ENCODE measurements around the gene PGPEP1. TPM values are rescaled to one million over a fixed set of nuclear protein-coding genes. Genes with fewer than 3 reads are reported as not detected.
A peak's percentile ranks its signal among the peaks of the same experiment; 100 is the strongest.

The PGPEP1 gene
- total RNA-seq, 1 experiment from 2014 or later: 13.6 TPM

DNA sequence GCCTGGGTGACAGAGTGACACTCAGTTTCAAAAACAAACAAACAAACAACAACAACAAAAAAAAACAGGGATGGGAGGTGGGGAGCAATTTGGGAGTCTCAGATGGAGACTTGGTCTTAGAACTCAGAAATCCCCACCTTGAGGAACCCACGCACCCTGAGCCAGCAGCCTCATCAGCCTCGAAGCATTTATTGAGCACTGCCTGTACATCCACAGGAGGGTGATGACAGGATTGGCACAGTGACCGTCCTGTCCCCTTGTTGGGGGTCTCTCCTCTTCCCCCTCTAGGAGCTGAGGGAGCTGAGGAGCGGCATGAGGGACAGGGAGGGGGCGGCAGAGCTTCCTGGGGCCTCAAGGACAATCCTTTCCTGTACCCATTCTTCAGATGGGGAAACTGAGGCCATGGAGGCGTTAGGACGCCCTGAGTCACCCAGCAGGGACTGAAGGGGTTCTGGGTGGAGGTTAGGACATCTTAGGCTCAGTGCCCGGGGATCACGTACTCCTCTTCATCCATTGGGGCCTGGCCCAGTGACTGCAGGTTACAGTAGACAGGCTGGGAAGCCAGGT lies 51.2 kb downstream of the PGPEP1 start:
- no peaks in the 10 kb centered on the region; the same call in 1 of the 2 replicates for H4K20me1 ChIP-seq (ENCODE audit: insufficient read depth, low read depth, low read length)
- no peak overlapping the region for H3K4me2 ChIP-seq (ENCODE audit: low read depth, low read length, poor library complexity, severe bottlenecking)
- no peaks in the 10 kb centered on the region for H3K79me2 ChIP-seq (ENCODE audit: low read length)
- H3K27me3 ChIP-seq (ENCODE audit: low read length): no peaks in the 10 kb centered on the region; the same call in 1 of the 2 replicates
- H3K9me2 ChIP-seq (replicated peaks; ENCODE audit: insufficient read depth, low read length): no peaks in the 10 kb centered on the region
- no peaks in the 10 kb centered on the region for H3K9me3 ChIP-seq (ENCODE audit: low read length)
- H3K27ac ChIP-seq (ENCODE audit: low read length): no peak overlapping the region
- DNase-seq: no peak
- no peak overlapping the region for H3K9ac ChIP-seq (ENCODE audit: low read length)
- no peak overlapping the region for H3K4me3 ChIP-seq (ENCODE audit: low read length)
- H3K4me1 ChIP-seq (ENCODE audit: low read length): peaks cover 21% of the 10 kb centered on the region
- no peak overlapping the region for H2AFZ ChIP-seq (ENCODE audit: low read length)
- no peaks in the 10 kb centered on the region for H3K36me3 ChIP-seq (ENCODE audit: insufficient read depth, low read length)

DNA sequence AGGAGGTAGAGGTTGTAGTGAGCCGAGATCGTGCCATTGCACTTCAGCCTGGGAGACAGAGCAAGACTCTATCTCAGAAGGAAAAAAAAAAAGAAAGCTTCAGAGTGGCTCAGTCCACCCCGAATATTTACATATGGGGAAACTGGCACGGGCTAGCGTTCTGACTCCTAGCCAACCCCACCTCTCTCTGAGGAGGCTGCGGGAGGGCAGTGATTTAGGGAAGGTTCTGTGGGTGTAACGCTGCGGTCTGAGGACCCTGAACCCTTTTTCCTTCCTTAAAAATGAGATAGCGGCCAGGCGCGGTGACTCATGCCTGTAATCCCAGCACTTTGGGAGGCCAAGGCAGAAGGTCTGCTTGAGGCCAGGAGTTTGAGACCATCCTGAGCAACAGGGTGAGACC lies 52.0 kb downstream of the PGPEP1 start:
- peak; percentile 62 for DNase-seq
- no peaks in the 10 kb centered on the region for H3K79me2 ChIP-seq (ENCODE audit: low read length)
- no peak overlapping the region for H2AFZ ChIP-seq (ENCODE audit: low read length)
- H3K9ac ChIP-seq (ENCODE audit: low read length): no peak overlapping the region
- no peaks in the 10 kb centered on the region for H3K36me3 ChIP-seq (ENCODE audit: insufficient read depth, low read length)
- no peaks in the 10 kb centered on the region for H3K9me3 ChIP-seq (ENCODE audit: low read length)
- H3K4me3 ChIP-seq (ENCODE audit: low read length): no peak overlapping the region
- H4K20me1 ChIP-seq (ENCODE audit: insufficient read depth, low read depth, low read length): no peaks in the 10 kb centered on the region; the same call in 1 of the 2 replicates
- peaks cover 27% of the 10 kb centered on the region for H3K4me1 ChIP-seq (ENCODE audit: low read length)
- H3K4me2 ChIP-seq (ENCODE audit: low read depth, low read length, poor library complexity, severe bottlenecking): peak overlapping the region; percentile 15
- no peaks in the 10 kb centered on the region for H3K9me2 ChIP-seq (replicated peaks; ENCODE audit: insufficient read depth, low read length)
- no peak overlapping the region for H3K27ac ChIP-seq (ENCODE audit: low read length)
- H3K27me3 ChIP-seq (ENCODE audit: low read length): no peaks in the 10 kb centered on the region; the same call in 1 of the 2 replicates

DNA sequence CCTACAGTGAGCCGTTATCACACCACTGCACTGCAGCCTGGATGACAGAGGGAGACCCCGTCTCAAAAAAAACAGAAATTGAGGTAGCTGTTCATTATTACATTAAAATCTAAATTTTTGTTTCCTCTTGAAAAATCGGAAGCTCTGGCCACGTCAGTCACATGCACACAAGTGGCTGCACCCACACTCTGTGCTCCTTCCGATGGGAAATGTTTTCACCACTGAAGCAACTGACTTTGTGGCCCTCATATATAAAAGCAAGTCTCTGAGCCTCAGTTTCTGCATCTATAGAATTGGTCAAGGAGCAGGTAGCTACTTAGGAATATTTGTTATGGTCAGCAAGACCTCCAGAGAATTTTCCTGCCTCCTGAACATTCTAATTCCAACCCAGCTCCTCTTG lies 52.5 kb downstream of the PGPEP1 start:
- no peak overlapping the region for H3K27ac ChIP-seq (ENCODE audit: low read length)
- H4K20me1 ChIP-seq (ENCODE audit: insufficient read depth, low read depth, low read length): no peaks in the 10 kb centered on the region; the same call in 1 of the 2 replicates
- H3K9ac ChIP-seq (ENCODE audit: low read length): no peak overlapping the region
- no peaks in the 10 kb centered on the region for H3K79me2 ChIP-seq (ENCODE audit: low read length)
- H3K9me3 ChIP-seq (ENCODE audit: low read length): no peaks in the 10 kb centered on the region
- H3K4me2 ChIP-seq (ENCODE audit: low read depth, low read length, poor library complexity, severe bottlenecking): peak overlapping the region; percentile 15
- no peak for DNase-seq
- no peaks in the 10 kb centered on the region for H3K9me2 ChIP-seq (replicated peaks; ENCODE audit: insufficient read depth, low read length)
- H3K36me3 ChIP-seq (ENCODE audit: insufficient read depth, low read length): no peaks in the 10 kb centered on the region
- H2AFZ ChIP-seq (ENCODE audit: low read length): no peak overlapping the region
- H3K27me3 ChIP-seq (ENCODE audit: low read length): no peaks in the 10 kb centered on the region; the same call in 1 of the 2 replicates
- H3K4me1 ChIP-seq (ENCODE audit: low read length): peaks cover 31% of the 10 kb centered on the region
- H3K4me3 ChIP-seq (ENCODE audit: low read length): no peak overlapping the region

DNA sequence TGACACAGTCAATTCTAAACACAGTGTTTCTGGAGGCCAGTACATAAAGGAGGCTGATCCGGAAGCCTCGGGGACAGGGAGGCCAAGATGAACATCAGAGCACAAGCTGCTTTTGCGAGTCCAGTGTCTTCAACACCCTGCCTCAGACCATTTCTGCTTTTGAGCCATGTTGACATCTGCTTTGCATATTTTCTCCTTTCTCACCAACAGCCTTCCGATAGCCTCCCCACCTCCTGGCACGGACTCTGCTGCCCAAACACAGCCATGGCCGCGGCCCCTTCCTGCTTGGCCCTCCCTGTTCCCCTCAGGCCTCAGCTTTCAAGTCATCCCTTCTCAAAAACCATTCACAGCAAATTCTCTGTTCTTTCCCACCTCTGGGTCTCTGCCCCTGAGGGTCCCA lies 53.4 kb downstream of the PGPEP1 start:
- Histone ChIP-seq H2AFZ (ENCODE audit: low read length) (no peak overlapping the region), H3K9ac (ENCODE audit: low read length) (no peak overlapping the region), H3K4me1 (ENCODE audit: low read length) (peaks cover 27% of the 10 kb centered on the region), H3K4me3 (ENCODE audit: low read length) (no peak overlapping the region), H3K27ac (ENCODE audit: low read length) (no peak overlapping the region), H4K20me1 (ENCODE audit: insufficient read depth, low read depth, low read length) (no peaks in the 10 kb centered on the region; the same call in 1 of the 2 replicates), H3K36me3 (ENCODE audit: insufficient read depth, low read length) (no peaks in the 10 kb centered on the region), H3K79me2 (ENCODE audit: low read length) (no peaks in the 10 kb centered on the region), H3K27me3 (ENCODE audit: low read length) (no peaks in the 10 kb centered on the region; the same call in 1 of the 2 replicates), H3K9me3 (ENCODE audit: low read length) (no peaks in the 10 kb centered on the region), H3K4me2 (ENCODE audit: low read depth, low read length, poor library complexity, severe bottlenecking) (no peak overlapping the region), H3K9me2 (replicated peaks; ENCODE audit: insufficient read depth, low read length) (no peaks in the 10 kb centered on the region)
- DNase-seq: no peak

DNA sequence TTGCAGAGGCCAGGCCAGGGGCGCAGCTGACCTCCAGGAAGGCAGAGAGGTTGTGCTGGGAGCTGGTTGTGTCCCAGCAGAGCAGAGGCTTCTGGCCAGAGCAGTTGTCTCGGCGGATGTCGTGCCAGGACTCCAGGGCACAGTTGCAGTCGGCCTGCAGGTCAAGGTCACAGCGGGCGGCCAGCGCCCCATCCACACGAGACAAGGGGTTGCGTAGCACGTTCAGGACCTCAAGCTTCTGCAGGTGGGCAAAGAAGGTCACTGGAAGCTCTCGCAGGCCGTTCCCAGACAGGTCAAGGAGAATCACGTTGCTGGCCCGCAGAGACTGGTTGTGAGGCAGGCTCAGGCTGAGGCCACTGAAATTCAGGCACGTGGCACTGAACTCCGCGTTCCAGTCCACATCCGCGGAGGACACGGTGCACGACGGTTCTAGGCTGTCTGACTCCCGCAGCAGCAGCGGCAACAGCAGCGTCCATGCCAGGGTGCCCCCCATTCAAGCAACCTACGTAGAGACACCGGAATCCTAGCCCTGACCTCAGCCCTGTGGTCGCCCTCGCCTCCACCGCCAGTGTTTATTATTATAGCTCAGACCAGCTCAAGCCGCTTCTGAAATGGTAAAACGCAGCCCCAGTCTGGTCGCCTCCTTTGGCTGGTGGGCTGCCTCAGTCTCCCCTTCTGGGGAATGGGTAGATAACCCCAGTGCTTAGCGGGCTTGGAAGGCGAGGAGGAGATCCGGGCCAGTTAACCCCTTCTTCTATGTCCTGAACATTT lies 56.3 kb downstream of the PGPEP1 start:
- no peak overlapping the region for H3K4me2 ChIP-seq (ENCODE audit: low read depth, low read length, poor library complexity, severe bottlenecking)

DNA sequence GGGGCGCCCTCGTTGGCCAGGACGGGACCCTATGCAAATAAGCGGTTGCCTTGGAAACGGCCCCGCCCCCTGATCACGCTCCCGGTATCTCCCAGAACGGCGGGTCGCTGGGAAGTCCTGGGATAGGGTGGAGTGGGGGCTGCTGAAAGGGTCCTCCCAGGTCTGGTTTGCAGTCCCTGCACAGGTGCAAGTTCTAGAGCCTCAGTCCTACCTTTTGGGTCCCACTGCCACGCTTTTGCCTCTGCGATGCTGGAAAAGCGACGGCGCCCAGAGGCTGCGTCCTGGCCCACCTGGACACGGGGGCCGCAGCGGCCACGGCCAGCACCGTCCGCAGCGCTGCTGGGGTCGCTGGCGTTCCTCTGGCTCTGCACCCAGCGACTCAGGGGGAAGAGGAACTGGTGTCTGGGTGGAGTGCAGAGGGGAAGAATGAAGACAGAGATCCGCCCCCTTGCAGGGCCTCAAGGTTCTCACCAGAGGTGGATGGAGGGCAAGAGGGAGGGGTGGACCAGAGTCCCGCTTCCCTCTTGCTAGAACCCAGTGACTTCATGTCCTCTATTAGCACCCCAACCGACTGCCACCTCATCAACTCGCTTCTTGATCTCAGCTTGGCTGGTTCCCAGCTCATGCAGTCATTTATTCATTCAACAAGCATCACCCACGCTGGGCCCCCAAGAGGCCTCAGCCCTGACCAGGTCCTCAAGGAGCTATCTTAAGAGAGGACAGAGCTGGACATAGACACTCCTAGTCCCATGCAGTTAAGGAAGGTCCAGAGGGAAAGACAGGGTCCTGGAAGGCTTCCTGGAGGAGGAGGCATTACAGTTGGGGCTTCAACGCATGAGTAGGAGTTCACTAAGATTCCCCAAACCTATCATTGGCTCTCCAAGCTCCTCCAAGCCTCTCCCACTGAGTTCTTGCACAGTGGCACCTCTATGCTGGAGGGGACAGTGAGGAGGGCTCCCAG lies 57.1 kb downstream of the PGPEP1 start, which contains the start of gene LRRC25:
Gene LRRC25, minus strand, starts transcription at position 381 of the 961 bp plus-strand sequence. CDS start 659 bp downstream, outside the sequence.
- Histone ChIP-seq H2AFZ (ENCODE audit: low read length) (no peak within 1 kb of the TSS), H3K4me2 (ENCODE audit: low read depth, low read length, poor library complexity, severe bottlenecking) (no peak within 1 kb of the TSS), H3K9me2 (replicated peaks; ENCODE audit: insufficient read depth, low read length) (no peaks in the 10 kb centered on the region), H3K9me3 (ENCODE audit: low read length) (no peaks in the 10 kb centered on the region), H3K27me3 (ENCODE audit: low read length) (no peaks in the 10 kb centered on the region), H3K4me3 (ENCODE audit: low read length) (no peak within 1 kb of the TSS), H3K4me1 (ENCODE audit: low read length) (peaks cover 34% of the 10 kb centered on the region), H3K79me2 (ENCODE audit: low read length) (no peaks in the 10 kb centered on the region), H3K27ac (ENCODE audit: low read length) (no peak within 1 kb of the TSS), H3K36me3 (ENCODE audit: insufficient read depth, low read length) (no peaks in the 10 kb centered on the region), H3K9ac (ENCODE audit: low read length) (no peak within 1 kb of the TSS), H4K20me1 (ENCODE audit: insufficient read depth, low read depth, low read length) (no peaks in the 10 kb centered on the region; the same call in 1 of the 2 replicates)
- DNase-seq: peak; percentile 67

More for the DNA sequence above, 56.3 kb downstream of the PGPEP1 start:
- no peak overlapping the region for H3K27ac ChIP-seq (ENCODE audit: low read length)
- H3K27me3 ChIP-seq (ENCODE audit: low read length): no peaks in the 10 kb centered on the region
- H2AFZ ChIP-seq (ENCODE audit: low read length): no peak overlapping the region
- no peaks in the 10 kb centered on the region for H3K79me2 ChIP-seq (ENCODE audit: low read length)
- H3K36me3 ChIP-seq (ENCODE audit: insufficient read depth, low read length): no peaks in the 10 kb centered on the region
- DNase-seq: no peak
- no peaks in the 10 kb centered on the region; the same call in 1 of the 2 replicates for H4K20me1 ChIP-seq (ENCODE audit: insufficient read depth, low read depth, low read length)
- H3K4me3 ChIP-seq (ENCODE audit: low read length): no peak overlapping the region
- no peaks in the 10 kb centered on the region for H3K9me2 ChIP-seq (replicated peaks; ENCODE audit: insufficient read depth, low read length)
- no peaks in the 10 kb centered on the region for H3K9me3 ChIP-seq (ENCODE audit: low read length)
- peaks cover 31% of the 10 kb centered on the region for H3K4me1 ChIP-seq (ENCODE audit: low read length)
- no peak overlapping the region for H3K9ac ChIP-seq (ENCODE audit: low read length)

DNA sequence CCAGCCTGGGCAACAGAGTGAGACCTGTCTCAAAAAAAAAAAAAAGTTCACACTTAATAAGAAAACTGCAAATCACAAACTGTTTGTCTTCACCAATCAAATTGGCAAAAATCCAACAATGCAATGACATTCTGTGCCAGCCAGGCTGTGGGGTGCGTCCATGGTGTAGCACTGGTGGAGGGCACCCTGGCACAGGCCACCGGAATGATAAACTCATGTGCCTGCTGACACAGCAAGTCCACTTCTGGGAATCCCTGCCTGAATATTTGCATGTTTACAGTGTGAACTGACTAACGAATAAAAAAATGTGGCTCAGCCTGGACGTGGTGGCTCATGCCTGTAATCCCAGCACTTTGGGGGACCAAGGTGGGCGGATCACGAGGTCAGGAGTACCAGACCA lies 58.6 kb downstream of the PGPEP1 start:
- Histone ChIP-seq H3K9me3 (ENCODE audit: low read length) (no peaks in the 10 kb centered on the region), H3K9me2 (replicated peaks; ENCODE audit: insufficient read depth, low read length) (no peaks in the 10 kb centered on the region), H2AFZ (ENCODE audit: low read length) (no peak overlapping the region), H3K79me2 (ENCODE audit: low read length) (no peaks in the 10 kb centered on the region), H3K9ac (ENCODE audit: low read length) (no peak overlapping the region), H3K4me2 (ENCODE audit: low read depth, low read length, poor library complexity, severe bottlenecking) (no peak overlapping the region), H4K20me1 (ENCODE audit: insufficient read depth, low read depth, low read length) (no peaks in the 10 kb centered on the region), H3K36me3 (ENCODE audit: insufficient read depth, low read length) (no peaks in the 10 kb centered on the region), H3K27ac (ENCODE audit: low read length) (no peak overlapping the region), H3K4me3 (ENCODE audit: low read length) (no peak overlapping the region), H3K4me1 (ENCODE audit: low read length) (peaks cover 40% of the 10 kb centered on the region), H3K27me3 (ENCODE audit: low read length) (no peaks in the 10 kb centered on the region)
- DNase-seq: no peak

Data from Karpas-422 (cell line).